RKO (cell line): ENCODE data around the gene PDZRN3.

Experiments
- DNase-seq: peaks from one replicate; pipeline ENCODE4 v3.0.0-alpha.2; 2016; ENCODE audit warnings: low spot score

The PDZRN3 gene

DNA sequence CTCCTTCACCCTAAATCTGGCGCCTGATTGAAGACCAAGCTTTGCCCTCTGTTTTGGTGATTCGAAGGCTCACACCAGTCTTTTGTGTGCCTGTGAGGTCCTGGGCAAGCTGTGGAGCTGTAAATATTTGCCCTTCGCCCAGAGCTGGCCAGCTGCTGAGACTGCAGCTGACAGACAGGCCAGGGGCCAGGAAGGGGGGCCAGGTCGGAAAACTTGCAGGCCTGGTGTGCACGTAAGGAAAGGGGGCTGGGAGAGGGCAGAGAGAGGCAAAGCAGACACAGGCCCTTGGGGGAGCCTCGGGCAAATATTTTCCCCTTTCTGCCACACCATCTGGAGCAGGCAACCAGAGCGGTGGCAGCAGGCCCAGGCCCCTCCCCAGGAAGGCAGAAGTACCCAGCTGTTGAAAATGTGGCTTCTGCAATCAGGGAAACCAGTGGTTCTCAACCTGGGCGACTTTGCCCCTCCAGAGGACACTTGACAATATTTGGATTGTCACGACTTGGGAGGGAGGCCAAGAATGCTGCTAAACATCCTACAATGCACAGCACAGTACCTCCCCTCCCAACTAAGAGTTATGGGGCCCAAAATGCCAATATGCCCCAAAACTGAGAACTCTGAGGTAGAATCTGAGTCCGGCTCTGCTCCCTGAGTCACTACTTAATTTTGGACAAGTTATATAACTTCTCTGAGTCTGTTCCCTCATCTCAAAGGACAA lies 2.5 kb downstream of the PDZRN3 start:
- DNase-seq = no peak

DNA sequence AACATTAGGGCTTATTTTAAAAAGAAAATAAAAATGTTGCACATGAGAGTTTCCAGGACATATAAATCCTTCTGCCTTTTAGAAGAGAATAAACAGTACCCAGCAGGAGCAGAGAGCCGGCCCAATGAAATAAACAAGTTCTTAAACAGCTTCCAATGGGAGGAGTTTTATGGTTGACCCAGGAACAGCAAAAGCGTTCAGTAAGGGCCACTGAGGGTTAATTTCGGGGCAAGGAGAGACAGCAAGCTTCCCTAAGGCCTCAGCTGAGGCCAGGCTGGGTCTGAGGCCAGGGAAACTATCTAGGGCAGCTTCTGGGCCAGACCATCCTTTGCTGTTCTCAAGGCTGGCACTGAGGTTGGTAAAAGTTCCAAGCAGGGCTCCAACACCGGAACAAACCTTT lies 3.4 kb downstream of the PDZRN3 start:
- no peak for DNase-seq

DNA sequence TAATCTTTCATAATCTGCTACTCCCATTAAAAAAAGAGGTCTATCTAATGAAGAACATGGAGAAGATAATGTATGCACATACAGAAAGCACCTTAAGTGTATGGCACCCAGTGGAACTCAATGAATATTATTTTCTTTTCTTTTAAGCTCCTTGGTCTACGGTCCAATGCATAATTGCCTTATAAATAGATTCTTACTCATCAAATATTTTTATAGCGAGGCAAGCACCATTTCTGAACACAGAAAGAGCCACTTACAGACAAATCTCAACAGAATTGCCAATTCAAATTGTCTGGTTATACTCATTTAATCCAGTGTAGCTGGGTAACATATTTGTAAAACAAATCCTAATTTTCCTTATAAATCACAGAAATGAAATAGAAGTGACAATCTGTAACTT lies 6.3 kb downstream of the PDZRN3 start:
- no peak for DNase-seq

DNA sequence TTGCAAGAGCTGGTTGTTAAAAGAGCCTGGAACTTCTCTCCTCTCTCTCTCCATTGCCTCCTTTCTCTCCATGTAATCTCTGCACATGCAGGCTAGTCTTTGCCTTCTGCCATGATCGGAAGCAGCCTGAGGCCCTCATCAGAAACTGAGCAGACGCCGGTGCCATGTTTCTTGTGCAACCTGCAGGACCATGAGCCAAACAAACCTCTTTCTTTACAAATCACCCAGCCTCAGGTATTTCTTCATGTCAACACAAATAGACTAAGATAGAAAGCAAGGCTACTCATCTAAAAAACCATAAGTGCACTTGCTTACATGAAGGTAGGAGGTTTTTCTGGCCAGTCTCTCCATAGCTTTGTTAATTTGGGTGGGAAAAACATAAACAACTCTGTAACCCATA lies 8.7 kb downstream of the PDZRN3 start:
- no peak for DNase-seq

DNA sequence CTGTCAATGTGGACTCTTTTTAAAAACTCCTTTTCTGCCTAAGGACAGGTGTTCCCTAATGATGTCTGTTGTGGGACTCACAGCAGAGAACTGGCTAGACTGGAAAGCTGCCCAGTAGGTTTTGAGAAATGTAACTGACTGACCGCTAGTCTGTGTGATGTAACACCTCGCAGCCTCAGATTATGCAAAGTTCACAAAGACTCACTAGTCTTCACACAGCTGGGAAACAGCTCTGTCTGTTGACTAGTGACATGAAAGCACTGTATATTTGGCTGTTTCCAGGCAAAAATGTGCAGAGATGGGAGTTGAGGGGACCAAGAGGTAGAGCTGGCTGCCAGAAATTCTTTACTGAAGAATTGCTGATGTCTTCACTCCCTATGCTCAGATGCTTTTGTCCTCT lies 10.3 kb downstream of the PDZRN3 start:
- no peak for DNase-seq

DNA sequence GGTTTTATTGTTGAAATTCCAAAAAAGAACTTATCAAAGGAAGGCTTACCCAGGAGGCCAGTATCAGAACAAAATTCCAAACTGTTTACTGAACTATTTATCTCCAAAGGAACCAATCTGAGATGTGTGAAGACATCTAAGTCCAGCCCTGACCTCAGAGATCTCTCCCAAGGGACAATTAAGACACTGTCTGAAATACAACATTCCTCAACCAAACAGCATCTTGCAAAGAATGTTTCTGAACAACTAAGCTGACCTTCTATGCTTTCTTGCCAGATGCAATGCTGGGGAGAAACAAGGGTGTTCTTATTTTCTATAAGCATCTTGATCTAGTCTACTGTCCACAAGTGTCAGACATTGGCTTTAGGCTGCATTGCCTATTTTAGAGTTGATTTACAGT lies 13.6 kb downstream of the PDZRN3 start:
- DNase-seq = no peak

DNA sequence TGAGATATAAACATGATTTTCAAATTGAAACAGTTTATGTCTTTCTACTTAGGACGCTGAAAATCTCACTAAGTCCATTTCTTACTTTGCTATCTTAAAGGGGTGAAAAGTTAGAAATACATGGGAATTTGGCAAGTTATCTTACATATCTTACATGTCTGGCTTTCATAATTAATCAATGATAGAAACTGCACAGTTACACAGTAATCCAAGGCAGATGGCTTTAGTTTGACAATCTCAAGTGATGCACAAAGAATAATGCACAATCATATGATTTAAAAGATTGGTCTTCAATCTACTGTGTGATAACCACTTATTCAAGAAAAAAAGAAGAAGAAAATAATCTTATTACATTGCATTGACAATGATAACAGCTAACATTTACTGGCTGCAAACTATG lies 14.2 kb downstream of the PDZRN3 start:
- DNase-seq = no peak

DNA sequence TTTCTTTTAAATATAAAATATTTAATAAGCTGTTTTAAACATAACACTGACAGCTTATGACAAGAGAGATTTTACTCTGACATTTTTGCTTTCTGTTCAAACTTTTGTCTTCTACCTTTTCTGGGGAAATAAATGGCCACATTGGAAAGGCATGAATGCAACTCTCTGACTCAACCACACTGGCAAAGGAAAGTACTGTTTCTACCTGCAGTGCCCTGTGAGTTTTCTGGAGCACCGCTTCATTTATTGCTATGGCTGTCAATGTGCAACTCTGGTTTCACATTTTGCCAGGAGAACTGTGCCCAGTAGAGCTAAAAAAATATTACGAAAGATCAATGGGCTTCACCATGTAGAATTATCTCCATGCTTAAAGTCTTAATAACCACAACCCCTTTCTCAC lies 15.1 kb downstream of the PDZRN3 start:
- DNase-seq = no peak

DNA sequence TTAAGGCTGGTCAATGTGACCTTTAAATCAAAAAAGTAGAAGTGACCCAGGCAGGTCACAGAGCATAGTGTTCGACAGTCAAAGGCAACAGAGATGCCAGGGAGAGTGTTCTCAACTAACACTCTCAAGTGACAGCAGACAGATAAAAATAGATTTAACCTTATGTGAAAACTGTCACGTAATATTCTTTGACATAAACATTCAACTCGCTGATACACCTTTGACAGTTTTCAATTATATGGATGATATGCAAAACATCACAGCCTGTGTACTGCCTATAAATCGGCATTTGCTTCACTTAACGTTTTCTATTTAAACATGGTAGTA lies 15.5 kb downstream of the PDZRN3 start:
- DNase-seq = no peak

DNA sequence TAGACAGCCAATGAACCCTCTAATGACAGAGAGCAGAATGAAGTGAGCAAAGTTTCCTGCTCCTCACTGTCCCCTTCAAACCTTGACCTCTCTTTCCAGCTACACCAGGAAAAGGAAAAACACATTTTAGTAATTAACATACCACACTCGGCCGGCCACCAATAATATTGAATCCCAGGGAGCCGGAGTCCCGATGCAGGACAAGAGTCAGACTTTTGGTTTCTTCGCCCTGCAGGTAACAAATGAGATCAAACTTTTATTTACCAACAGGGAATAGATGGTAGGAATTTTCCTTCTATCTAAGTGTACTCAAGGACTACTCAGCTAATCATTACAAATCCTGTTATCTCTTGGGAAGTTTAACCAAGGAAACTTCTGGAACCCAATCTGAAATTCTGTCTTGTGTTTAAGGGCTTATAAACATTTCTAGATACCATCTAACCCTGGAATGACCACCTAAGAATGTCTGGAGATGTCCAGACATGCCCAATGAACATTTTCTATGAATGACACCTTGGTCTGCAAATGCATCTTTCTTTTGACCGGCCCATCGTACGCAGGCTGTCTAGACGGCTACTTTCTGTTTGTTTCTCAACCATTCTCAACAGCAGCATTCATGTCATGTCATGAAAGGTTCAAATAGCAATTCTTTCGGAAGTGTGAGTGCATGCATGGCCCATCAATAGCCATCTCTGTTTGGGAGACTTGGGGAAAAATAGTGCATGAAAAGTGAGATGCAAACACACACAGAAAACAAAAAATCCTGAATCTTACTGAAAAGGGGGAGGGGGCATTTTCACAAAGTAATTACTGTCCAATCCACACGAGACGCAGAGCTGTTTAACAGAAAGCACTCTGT lies 16.1 kb downstream of the PDZRN3 start:
- no peak for DNase-seq

DNA sequence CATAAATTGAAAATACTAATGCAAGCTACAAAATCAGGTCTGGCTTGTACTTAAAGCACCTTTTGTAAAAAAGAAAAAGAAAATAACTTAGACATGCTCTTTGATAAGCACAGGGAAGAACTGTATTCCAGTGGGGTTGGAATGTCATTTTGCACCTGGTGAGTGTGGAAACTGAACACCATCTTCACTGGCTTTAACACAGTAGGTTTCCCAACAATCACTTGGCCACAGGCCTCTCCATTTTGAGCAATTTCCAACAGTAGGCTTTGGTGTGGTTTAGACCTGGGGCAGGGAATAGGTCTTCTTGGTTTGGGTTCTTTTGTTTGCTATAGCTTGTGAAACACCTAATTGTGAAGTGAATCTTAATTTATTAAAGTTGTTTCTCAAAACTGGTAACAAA lies 18.9 kb downstream of the PDZRN3 start:
- no peak for DNase-seq

DNA sequence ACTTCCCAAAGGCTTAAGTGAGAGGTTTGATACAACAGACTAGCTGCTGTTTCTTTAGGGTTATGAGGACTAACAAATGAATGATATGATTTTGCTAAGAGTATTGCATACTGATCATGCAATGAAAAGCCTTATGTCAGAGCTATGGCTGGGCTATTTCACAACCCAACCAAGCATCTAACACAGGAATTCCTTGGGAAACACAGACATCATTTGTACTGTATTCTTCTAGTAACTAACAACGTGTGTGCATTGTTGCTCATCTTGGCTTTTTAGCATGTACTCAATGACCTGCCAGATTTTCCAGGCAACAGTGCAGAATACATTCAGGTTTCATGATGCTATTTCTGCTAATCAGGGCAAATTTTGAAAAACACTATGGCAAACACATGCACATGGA lies 19.3 kb downstream of the PDZRN3 start:
- no peak for DNase-seq

DNA sequence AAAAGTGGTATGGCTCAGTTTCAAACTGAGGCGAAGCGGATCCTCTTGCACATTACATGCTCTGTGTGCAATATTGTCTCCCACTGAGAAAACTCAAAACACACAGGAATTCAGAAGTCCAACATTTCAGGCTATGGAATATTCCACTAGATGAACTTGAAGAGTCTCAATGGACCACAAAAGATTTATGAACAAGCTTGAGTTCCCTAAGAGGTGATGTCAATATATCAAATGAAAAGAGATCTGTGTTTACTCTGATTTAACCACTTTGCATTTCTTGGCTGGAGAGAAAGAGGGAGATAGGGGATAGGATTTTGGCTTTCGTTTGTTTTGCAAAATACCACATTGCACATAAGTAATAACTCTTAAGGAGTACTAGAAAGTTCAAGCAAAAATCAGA lies 20.3 kb downstream of the PDZRN3 start:
- DNase-seq = no peak

DNA sequence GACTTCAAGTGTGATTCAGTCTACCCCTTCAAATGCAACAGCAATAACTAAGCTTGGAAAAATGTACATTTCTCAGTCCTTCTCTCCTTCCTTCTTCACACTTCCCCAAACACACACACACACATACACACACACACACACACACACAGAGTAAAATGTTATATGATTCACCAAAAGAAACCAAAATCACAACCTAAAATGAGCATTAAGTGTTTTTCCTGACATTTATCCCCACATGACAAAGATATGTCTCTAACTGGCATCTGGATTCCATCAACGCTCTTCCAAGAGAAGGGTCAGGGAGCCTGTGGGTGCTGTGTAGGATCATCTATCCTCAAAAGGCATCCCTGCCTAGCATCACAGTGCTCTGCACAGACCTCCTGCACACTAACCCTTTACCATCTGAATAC lies 21.0 kb downstream of the PDZRN3 start:
- no peak for DNase-seq

DNA sequence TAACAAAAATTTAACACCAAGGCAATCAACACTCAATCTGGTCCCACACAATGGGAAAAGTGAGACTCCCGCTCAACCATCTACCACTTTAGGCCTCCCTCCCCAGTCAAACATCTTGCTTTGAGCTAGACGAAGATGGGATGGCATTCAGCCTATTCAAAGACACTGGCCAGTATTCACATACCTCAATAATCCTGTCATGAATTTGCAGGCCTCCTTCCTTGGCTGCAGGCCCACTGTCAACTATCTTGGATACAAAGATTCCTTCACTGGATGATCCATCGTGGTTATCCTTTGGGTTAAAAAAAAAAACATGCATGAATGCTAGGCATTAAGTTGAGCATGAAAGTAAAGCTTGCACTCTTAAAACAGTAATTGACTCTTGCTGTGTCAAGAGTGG lies 22.6 kb downstream of the PDZRN3 start:
- no peak for DNase-seq

DNA sequence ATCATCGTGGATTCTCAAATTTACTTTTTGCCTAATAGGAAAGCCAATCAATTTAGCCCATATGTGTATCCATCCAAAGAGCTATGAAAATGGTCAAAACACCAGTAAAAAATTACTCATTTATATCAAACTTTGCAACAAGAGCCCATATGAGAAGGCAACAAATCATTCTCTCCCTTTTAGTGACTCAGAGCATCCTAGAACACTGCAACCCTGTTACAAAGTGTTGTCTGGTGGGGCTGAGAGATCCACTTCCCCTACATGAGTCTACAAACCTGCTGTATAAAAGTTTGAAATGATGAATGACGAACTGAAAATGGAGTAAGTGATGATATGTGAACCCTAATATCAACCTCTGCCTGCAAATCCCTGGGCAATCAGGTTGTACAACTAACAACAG lies 23.3 kb downstream of the PDZRN3 start:
- no peak for DNase-seq

DNA sequence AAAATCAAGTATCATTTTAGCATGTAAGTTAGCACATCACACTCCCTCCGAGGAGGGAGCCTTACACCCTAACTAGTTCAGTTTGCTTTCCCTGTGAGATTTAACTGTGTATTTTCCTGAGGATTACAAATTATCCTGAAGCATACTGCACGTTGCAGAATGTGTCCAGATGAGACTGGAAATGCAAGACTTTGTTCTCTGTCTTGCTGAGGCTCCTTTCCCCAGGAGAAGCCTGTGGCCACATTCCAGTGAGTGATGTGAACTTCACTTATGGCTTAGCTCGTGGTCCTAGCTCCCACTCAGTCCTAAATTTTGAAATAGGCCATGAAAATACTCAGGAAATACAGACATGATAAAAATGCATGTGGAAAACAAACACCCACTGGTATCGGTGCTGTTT lies 23.7 kb downstream of the PDZRN3 start:
- DNase-seq = no peak

DNA sequence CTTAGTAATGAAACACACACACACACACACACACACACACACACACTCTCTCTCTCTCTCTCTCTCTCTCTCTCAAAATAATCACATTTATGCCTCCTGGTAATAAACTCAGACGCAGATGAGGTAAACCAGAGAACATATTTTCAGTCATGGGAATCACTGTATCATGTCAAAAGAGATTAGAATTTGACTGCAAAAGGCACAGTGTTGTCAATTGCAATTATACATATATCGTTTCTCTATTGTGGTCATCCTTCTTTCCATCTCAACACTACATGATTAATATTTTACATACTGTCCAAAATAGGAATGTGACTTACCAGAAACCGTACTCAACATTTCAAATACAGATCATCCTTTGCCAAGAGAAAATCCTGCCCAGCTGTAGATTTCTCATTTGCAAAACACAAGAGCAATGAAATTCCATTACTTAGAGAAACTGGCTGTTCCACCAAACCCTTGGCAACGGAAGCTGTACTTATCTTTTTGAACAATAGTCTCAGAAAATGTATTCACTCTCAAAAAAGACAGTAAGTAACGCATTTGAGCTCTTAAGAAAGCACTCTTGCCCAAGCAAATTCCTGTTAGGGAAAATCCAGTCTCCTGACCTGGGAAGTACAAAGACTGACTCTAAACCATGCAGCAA lies 24.3 kb downstream of the PDZRN3 start:
- DNase-seq = no peak

DNA sequence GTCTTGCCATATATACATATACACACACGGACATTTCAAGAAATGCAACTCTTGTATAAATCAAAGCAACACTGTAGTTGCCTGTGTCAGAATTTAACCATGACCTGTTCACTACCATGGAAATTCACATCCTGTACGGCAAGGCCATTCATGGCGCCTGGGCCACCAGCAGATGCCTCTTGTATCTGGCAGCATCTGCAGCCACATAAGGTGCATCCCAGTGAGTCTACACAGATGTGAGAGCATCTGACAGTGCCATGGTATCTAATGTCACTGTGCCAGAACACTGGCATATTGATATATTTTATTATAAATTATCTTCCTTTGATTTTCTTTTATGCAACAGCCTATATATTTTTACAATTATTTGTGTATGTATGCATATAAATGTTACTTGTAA lies 25.1 kb downstream of the PDZRN3 start:
- DNase-seq = no peak

DNA sequence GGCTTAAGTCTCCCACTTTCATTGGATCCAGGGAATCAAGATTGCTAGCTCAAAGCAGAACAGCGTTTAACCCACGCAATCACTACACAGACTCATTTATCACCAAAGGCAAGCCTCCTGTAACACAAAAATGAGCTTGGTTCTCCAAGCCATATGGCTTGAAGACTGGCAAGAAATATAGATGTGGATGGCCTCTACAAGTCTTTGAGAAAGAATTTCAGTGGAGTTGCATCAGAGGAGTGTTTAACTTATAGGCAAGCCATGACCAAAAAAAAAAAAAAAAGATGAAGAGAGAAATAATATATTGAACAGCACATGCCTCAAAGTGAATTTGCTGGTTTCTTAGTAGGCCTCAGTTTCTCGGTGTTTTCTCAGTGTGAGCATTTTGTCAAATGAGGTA lies 27.3 kb downstream of the PDZRN3 start:
- no peak for DNase-seq

DNA sequence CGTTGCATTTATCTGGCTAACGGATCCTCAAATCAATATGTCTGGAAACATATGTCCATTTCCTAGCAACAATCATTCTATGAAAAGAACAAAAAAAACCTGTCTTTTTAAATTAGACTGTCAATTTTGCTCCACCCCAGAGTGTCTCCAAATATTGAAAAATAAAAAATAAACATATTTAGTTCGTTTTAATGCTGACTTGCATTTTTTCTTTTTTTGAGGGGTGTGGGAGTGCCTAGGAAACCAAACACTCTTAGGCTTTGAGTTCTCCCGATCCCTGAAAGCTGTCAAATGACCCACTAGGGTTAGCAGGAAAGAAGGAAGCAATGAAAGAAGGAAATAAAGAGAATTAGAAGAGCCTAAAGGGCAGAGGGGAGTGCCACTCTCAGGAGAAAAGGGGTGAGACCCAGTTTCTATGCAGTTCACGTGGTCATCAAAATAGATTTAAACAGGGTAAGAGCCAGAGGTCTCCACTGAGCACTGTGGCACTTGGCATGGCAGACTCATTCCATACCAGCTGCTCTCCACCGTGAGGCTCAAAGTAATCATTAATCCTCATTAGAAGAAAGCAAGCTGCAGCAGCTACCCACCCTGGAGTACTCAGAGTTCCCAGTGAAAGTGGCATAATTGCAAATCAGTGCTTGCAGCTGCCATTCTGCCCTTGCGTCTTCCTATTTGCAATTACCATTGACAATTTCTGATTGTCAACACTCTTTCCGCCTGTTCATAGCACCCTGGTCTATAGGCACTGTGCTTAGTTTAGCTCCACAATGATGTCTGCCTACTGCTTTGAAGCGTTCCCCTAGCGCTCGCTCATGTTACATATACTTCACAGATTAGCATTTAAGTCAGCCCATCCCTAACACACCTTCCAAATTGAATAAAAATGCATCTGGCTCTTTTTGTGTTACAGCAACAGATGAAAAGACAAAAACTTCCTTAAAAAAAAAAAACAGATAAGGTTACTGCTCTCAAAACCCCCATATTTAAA lies 32.3 kb downstream of the PDZRN3 start:
- DNase-seq = no peak

DNA sequence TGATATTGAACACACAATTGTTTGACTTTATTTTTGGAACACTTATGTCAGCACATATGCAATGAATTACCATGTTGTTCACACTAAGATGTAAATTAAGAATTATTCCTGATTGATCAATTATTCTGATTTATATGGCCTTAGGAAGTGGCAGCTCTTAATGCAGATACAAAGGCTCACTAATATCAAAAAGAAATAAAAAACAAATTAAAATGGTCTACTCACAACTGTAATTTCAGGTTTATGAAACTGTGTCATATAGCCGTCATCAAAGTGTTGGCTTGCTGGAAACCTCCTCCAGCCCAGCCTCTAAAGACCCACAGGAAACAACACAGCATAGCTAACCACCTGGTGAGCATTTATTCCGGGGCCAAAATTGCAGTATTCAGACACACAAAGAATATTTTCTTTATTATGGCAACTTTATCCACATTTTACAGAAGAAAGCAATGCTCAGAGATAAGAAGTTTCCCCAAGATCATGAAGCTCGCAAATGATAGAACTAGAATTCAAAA lies 33.4 kb downstream of the PDZRN3 start:
- no peak for DNase-seq
